HepG2 (cell line): Measurements from ENCODE around the gene RPL36.

Experiments used
- ATF7 ChIP-seq, 2 experiments: fragments of 450-650 bp in 1 of 2; sonication (generic) in 1 of 2; formaldehyde crosslinking in 1 of 2; IDR thresholded peaks; 2 replicates each; pipeline versions ENCODE4 v1.4.0 to v1.6.1; 2016 to 2020; ENCODE audit warnings: antibody characterized with exemption in 1 of 2, mild to moderate bottlenecking in 1 of 2, missing genetic modification reagents in 1 of 2
- CEBPB ChIP-seq: IDR thresholded peaks from 2 replicates; pipeline ENCODE4 v1.6.1; 2011; ENCODE audit warnings: low read depth, low read length, improper control_type of control experiment, borderline replicate concordance
- EZH2 ChIP-seq: conservative IDR thresholded peaks from 2 replicates; pipeline ENCODE4 v1.6.1; 2012; ENCODE audit warnings: mild to moderate bottlenecking, low read depth, low read length, moderate library complexity
- MBNL3 ChIP-seq: fragments of 250-450 bp; sonication (Bioruptor Pico); conservative IDR thresholded peaks from 2 replicates; pipeline ENCODE4 v1.8.0; 2022; ENCODE audit warnings: mild to moderate bottlenecking, inconsistent platforms
- NCOA2 ChIP-seq: sonication (generic); formaldehyde crosslinking; IDR thresholded peaks from 2 replicates; pipeline ENCODE4 v1.8.0; 2022; ENCODE audit warnings: inconsistent platforms
- NONO ChIP-seq, 2 experiments: fragments of 450-650 bp in 1 of 2; sonication (generic) in 1 of 2; formaldehyde crosslinking in 1 of 2; IDR thresholded peaks in 1 of 2; conservative IDR thresholded peaks in 1 of 2; 2 replicates each; pipeline versions ENCODE4 v1.6.1 to v1.8.0; 2017 to 2022; ENCODE audit warnings: mild to moderate bottlenecking in 1 of 2, missing genetic modification reagents in 1 of 2, moderate library complexity in 1 of 2
- PCBP2 ChIP-seq: fragments of 200-400 bp; formaldehyde crosslinking; optimal IDR thresholded peaks from 2 replicates; pipeline ENCODE3; 2018; ENCODE audit warnings: low read length, low read depth; ENCODE audit not compliant: poor library complexity, severe bottlenecking
- RAD21 ChIP-seq: fragments of 450-650 bp; formaldehyde crosslinking; IDR thresholded peaks from 2 replicates; pipeline ENCODE4 v1.5.0; 2020; ENCODE audit warnings: mild to moderate bottlenecking
- TF ChIP-seq, protein P1 (sequence below): IDR thresholded peaks from 2 replicates; pipeline ENCODE4 v1.6.1; 2012; ENCODE audit warnings: inconsistent platforms
- TF ChIP-seq, protein P2 (sequence below): sonication (generic); formaldehyde crosslinking; IDR thresholded peaks from 2 replicates; pipeline ENCODE4 v1.5.0; 2020; ENCODE audit warnings: mild to moderate bottlenecking, missing genetic modification reagents, moderate library complexity

DNA sequence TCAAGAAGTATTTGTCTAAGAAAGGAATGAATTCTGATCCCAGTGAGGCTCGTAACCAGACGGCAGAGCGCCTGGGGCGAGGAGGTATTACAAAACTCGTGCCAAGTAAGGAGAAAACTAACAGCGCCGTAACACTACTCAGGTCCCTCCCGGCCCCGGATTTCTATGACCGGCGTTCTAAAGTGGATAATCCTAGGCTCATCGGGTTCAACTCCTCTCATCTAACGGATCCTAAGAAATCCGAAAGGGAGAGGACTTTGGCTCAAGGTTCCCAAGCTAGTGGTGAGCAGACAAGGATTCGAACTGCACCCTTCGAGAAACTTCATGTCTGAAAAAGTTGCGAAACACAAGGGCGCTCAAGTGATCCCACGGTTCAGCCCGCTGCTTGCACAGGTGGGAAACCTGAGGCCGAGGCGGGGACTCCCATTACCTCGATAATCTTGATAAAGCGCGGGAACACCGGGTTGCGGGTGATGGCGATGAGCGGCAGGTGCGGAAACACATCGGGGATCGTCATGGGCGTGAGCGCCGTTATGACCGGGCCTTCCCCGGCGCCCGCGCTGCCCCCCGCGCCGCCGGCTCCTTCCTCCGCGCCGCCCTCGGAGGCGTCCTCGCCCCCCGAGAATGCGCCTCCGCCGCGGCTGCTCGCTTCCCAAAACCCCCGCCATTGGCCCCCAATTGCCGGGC, 29.3 kb downstream of the RPL36 start:
- TF ChIP-seq MBNL3 (CRISPR knock-in tag) (no peak), RAD21 (CRISPR knock-in tag) (no peak), ATF7 (IDR thresholded peaks at IDR 0.05) (no peak), ATF7 (CRISPR knock-in tag; IDR thresholded peaks at IDR 0.05) (no peak), NONO (IDR thresholded peaks at IDR 0.05) (no peak), NONO (CRISPR knock-in tag; conservative IDR thresholded peaks at IDR 0.05) (no peak), PCBP2 (no peak), NCOA2 (no peak), CEBPB (peak; percentile 64; the same call in 1 of the 2 replicates), EZH2 (no peak)
- TF ChIP-seq, protein P1, sequence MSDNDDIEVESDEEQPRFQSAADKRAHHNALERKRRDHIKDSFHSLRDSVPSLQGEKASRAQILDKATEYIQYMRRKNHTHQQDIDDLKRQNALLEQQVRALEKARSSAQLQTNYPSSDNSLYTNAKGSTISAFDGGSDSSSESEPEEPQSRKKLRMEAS = no peak
- TF ChIP-seq, protein P2, sequence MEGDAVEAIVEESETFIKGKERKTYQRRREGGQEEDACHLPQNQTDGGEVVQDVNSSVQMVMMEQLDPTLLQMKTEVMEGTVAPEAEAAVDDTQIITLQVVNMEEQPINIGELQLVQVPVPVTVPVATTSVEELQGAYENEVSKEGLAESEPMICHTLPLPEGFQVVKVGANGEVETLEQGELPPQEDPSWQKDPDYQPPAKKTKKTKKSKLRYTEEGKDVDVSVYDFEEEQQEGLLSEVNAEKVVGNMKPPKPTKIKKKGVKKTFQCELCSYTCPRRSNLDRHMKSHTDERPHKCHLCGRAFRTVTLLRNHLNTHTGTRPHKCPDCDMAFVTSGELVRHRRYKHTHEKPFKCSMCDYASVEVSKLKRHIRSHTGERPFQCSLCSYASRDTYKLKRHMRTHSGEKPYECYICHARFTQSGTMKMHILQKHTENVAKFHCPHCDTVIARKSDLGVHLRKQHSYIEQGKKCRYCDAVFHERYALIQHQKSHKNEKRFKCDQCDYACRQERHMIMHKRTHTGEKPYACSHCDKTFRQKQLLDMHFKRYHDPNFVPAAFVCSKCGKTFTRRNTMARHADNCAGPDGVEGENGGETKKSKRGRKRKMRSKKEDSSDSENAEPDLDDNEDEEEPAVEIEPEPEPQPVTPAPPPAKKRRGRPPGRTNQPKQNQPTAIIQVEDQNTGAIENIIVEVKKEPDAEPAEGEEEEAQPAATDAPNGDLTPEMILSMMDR (CRISPR knock-in tag) = no peak
